ENCODE data around the gene SCPEP1.

- TF ChIP-seq CTCF (IDR thresholded peaks at IDR 0.05) (no peak), EP300 (IDR thresholded peaks at IDR 0.05) (no peak), POLR2A (IDR thresholded peaks at IDR 0.05; ENCODE audit: low read depth) (no peak), POLR2AphosphoS5 (IDR thresholded peaks at IDR 0.05) (no peak)
Observed at GRCh38 chr17:56972111-56972730, 5.7 kb upstream of the SCPEP1 start.
